ENCODE results near the gene CCDC186.
"Not testable (repeated sequence)": the region's sequence is repeated elsewhere in the genome, so short reads cannot be mapped to it uniquely, and the experiment has no call there.

The CCDC186 gene

GRCh38 chr10:114172776-114173602 is 1.0 kb downstream of the CCDC186 start:
- DNase-seq, result peak; percentile 18

- DNase-seq, result no peak
These were observed 1.8 kb downstream of the CCDC186 start for GRCh38 chr10:114172216-114172615.

GRCh38 chr10:114168450-114169009 is 5.5 kb downstream of the CCDC186 start:
- DNase-seq, result no peak

- DNase-seq, result no peak
These were observed 6.0 kb downstream of the CCDC186 start for GRCh38 chr10:114167985-114168384.

- DNase-seq, result no peak
These were observed 7.5 kb downstream of the CCDC186 start for GRCh38 chr10:114166494-114166893.

GRCh38 chr10:114166043-114166442 is 8.0 kb downstream of the CCDC186 start:
- no peak for DNase-seq

- no peak for DNase-seq
These were observed 10.9 kb downstream of the CCDC186 start for GRCh38 chr10:114163062-114163461.

- no peak for DNase-seq
These were observed 16.1 kb downstream of the CCDC186 start for GRCh38 chr10:114157912-114158311.

GRCh38 chr10:114151892-114152291 is 22.1 kb downstream of the CCDC186 start:
- no peak for DNase-seq

GRCh38 chr10:114151486-114151885 is 22.5 kb downstream of the CCDC186 start:
- no peak for DNase-seq

GRCh38 chr10:114149476-114149875 is 24.5 kb downstream of the CCDC186 start:
- DNase-seq, result not testable (repeated sequence)

GRCh38 chr10:114143160-114143559 is 30.8 kb downstream of the CCDC186 start:
- no peak for DNase-seq

GRCh38 chr10:114142018-114142417 is 32.0 kb downstream of the CCDC186 start:
- no peak for DNase-seq

GRCh38 chr10:114140827-114141226 is 33.2 kb downstream of the CCDC186 start:
- DNase-seq, result not testable (repeated sequence)

GRCh38 chr10:114140036-114140435 is 34.0 kb downstream of the CCDC186 start:
- no peak for DNase-seq

GRCh38 chr10:114138581-114138980 is 35.4 kb downstream of the CCDC186 start:
- no peak for DNase-seq

- DNase-seq, result no peak
These were observed 38.5 kb downstream of the CCDC186 start for GRCh38 chr10:114135476-114135875.

- DNase-seq, result no peak
These were observed 42.9 kb downstream of the CCDC186 start for GRCh38 chr10:114131094-114131493.

- DNase-seq, result no peak
These were observed 53.0 kb downstream of the CCDC186 start for GRCh38 chr10:114121031-114121430.

- no peak for DNase-seq
These were observed 55.5 kb downstream of the CCDC186 start for GRCh38 chr10:114118514-114118913.

GRCh38 chr10:114117728-114118127 is 56.3 kb downstream of the CCDC186 start:
- DNase-seq, result no peak

GRCh38 chr10:114115661-114116445 is 58.1 kb downstream of the CCDC186 start:
- DNase-seq, result no peak

GRCh38 chr10:114110174-114110972 is 63.6 kb downstream of the CCDC186 start:
- no peak for DNase-seq

Measured in CD4-positive, alpha-beta T cell treated with Interleukin-21 for 1 hour (primary cell).